GM12873 (cell line): ENCODE results near the gene RNF115.

Source experiments
- CTCF ChIP-seq: IDR thresholded peaks from 2 replicates; pipeline ENCODE4 v1.5.1; 2012; ENCODE audit warnings: low read depth, mild to moderate bottlenecking, moderate library complexity, low read length, control low read depth; ENCODE audit not compliant: insufficient read depth; ENCODE audit errors: missing control alignments

The RNF115 gene

GRCh38 chr1:145714524-145715111 is 109.3 kb downstream of the RNF115 start:
- no peak for TF ChIP-seq CTCF

GRCh38 chr1:145711213-145711651 is 112.7 kb downstream of the RNF115 start:
- no peak for TF ChIP-seq CTCF

- no peak for TF ChIP-seq CTCF
These were observed 113.4 kb downstream of the RNF115 start for GRCh38 chr1:145710291-145711027.

GRCh38 chr1:145708063-145708462 is 115.8 kb downstream of the RNF115 start:
- no peak for TF ChIP-seq CTCF

- no peak for TF ChIP-seq CTCF
These were observed 116.6 kb downstream of the RNF115 start, which contains the start of gene PDZK1 for GRCh38 chr1:145707183-145707867. Gene PDZK1, minus strand, starts transcription at chr1:145707368. Its CDS starts 19,347 bp downstream, at chr1:145688021.

GRCh38 chr1:145706086-145706664 is 117.7 kb downstream of the RNF115 start:
- TF ChIP-seq CTCF: no peak

- no peak for TF ChIP-seq CTCF
These were observed 118.3 kb downstream of the RNF115 start for GRCh38 chr1:145705622-145706021.
